Stimulated activated CD4-positive, alpha-beta T cell treated with anti-CD3 and anti-CD28 coated beads, Interleukin-4, amount 100 ng/mL, for 48 hours (primary cell): ENCODE data around the gene YIPF3.
A peak's percentile ranks its signal among the peaks of the same experiment; 100 is the strongest.
"Not testable (repeated sequence)": the region's sequence is repeated elsewhere in the genome, so short reads cannot be mapped to it uniquely, and the experiment has no call there.

Source experiments
- DNase-seq, 2 donors: peaks; one replicate each; pipeline ENCODE4 v3.0.0-alpha.2; 2020; ENCODE audit warnings: low read depth in 2 of 2

Gene YIPF3

DNA sequence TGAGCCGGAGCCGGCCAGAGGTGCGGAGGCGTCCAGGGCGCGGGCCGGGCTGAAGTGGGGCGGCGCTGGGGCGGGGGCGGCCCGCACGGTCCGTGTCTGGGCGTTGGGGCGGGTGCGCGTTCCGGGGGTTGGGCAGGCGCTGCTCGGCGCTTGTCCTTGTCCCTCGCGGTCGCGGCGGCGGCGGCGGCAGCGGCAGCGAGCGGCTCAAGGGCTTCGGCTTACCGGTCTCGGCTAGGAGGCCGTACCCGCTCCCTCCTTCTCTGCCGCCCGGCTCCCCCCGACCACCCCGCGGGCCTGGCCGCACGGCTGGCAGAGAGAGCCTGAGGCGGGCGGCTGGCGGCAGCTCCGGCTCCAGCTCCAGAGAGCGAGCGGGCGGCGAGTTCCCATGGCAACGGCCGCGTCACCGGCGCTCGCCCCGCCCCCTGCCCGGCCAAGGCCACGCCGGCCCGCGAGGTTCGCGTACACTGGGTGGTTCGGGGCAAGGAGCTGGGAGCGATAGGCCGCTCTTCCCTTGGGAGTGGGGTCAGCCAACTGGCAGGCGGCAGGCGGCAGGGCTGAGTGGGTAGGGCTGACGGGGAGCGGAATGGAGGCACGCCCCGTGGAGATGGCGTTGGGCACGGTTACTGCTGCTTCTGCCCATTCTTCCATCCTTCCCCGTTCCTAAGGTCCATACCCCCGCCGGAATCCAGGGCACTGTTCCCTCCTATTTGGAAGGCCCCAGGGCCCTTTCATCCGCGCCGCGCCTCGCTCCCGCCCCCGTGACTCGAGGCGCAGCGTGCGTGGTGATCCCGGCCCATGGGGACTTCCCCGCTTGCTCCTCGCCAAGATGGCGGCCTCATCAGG, 6.5 kb downstream of the YIPF3 start, which contains the start of gene LRRC73:
LRRC73 (minus strand) TSS at position 363 of the 843 bp plus-strand sequence. CDS start 561 bp downstream, outside the sequence.
- peak; percentile 66 to 77 for DNase-seq

DNA sequence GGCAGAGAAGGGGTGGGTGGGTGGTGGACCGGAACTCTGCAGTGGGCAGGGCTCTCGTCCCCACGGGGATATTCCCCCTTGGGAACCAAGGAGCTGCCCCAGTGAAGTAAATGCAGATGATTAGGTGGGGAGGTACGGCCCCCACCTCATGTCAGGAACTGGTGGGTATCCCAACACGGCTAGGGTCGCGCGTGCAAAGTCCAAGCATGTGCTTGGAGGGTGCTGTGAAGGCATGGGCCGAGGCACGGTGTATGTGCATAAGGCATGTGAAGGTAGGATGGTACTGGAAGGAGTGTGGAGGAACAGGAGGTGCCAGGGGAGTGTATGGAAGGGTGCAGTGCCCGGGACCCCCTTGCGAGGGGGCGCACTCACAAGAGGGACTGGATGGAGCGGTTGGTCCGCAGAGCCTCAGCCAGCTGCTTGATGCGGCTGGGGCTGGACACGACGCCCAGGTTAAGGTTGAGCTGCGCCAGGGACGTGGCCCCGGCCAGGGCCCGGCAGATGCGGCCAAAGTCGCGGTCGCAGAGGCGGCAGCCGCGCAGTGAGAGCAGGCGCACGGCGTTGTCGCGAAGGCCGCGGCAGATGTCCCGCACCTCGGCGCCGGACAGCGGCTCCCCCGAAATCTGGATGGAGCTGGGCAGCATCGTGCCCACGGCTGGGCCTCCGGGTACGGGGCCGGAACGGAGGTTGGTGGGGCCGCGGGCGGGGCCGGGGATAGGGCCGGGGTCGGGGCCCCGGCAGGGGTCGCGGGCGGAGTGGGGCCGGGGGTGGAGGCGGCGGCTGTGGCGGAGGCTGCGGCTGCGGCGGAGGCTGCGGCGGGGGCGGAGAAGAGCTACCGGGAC, 7.4 kb downstream of the YIPF3 start:
- DNase-seq = no peak

DNA sequence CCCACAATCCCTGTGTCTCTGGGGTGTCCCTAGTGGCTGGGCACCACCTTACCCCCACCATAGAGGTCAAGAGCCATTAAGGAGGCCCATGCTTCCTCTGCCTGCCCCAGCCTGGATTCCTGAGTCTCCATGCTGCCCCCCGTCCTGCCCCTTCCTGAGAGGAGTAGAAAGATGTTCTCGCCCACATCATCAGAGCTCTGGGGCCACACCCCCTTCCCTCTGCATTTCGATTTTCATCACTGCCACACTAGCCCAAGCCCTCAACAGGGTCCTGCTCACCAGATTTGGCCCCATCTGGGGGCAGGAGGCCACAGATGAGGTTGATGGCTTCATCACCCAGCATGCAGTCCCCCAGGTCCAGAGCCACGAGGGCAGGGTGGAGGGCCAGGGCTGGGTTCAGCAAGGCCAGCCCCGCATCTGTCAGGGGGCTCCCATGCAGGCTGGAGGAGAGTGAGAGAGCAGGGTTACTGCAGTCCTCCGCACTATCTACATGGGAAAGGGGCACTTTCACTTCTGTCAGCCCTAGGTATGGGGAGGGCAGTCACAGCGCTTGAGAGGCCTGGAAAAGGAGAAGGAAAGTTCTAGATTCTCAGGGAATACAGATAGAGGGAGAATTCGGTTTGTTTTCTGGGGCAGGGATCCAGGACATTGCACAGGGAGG, 8.1 kb downstream of the YIPF3 start:
- DNase-seq = no peak

DNA sequence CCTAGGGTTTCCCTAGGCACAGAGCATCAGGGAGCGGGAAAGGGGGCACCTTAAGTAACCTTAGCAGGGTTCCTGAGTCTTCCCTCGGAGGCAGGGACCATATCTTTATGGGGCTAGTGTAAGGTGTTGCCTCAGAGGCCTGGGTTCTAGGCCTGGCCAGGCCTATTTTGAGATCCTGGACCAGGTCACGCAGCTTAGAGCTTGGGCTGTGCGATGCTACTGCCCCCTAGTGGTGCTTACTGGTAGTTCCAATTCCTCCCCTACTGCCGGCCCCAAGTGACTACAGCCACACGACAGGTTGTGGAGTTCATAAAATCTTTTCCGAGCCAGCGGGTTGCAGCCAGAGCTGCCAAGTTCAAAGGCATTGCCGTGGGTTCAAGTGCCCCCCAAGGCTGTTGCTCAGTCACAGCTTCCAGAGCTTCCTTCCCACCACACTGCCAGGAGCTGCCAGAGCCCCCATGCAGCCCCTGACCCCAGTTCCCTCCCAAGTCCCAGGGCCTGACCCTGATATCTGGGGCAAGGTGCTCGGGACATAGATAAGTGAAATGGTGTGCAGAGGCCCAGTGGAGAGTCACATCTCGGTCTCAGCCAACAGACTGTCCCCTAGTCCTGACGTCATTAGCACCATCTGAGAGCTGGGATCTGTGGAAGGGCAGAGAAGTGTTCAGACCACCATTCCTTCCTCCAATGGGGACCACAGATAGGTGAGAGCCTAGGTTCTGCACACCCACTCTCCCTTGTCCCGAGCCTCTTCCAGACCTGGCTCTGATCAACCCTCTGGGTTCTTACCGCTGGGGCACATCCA, 9.9 kb downstream of the YIPF3 start:
- DNase-seq = peak; percentile 68 to 78

DNA sequence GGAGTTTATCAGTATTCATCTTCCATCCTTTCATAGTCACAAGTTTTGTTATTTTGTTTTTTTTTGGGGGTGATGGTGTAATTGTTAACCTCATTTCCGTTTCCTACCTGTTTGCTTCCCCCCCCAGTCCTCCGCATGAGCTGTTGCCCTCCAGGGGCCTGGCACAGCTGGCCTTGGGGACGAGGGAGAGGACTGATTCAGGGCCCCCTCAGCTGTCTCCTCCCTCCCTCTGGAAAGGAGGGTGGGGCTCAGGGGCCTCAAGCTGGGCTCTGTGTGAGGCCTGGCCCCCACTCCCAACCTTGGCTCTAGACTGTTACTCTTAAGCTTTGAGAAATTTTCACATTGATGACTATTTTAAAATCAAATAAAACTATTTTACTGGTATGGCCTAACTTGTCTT, 10.6 kb downstream of the YIPF3 start:
- DNase-seq = no peak

DNA sequence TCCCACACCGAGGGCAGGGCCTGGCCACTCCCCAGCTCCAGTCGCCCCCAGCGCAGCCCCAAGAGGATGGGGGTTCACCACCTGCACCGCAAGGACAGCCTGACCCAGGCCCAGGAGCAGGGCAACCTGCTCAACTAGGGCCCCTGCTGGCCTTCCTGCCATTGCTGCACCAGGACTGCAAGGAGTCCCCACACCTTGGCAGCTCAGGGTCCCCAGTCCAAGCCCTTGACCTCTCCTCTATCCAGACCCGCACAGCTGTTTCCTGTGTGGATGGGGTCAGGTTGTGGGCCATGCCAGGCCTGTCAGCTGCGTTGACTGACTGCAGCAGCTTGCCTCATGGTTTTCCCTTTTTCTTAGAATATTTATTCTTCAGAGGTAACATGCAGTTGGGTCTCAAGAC, 11.0 kb downstream of the YIPF3 start:
- DNase-seq = no peak

DNA sequence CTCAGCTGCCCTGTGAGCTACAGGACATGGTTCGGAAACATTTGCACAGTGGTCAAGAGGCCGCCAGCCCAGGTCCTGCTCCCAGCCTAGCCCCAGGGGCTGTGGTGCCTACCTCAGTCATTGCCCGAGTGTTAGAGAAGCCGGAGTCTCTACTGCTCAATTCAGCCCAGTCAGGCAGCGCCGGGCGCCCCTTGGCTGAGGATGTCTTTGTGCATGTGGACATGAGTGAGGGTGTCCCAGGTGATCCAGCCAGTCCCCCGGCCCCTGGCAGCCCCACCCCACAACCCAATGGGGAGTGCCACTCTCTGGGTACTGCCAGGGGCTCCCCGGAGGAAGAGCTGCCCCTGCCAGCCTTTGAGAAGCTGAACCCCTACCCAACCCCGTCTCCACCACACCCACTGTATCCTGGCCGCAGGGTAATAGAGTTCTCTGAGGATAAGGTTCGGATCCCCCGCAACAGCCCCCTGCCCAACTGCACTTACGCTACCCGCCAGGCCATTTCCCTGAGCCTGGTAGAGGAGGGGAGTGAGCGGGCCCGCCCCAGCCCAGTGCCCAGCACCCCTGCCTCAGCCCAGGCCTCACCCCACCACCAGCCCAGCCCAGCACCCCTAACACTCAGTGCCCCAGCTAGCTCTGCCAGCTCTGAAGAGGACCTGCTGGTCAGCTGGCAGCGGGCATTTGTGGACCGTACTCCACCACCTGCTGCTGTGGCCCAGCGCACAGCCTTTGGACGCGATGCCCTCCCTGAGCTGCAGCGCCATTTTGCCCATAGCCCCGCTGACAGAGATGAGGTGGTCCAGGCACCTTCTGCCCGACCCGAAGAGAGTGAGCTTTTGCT, 11.8 kb downstream of the YIPF3 start:
- DNase-seq = no peak

DNA sequence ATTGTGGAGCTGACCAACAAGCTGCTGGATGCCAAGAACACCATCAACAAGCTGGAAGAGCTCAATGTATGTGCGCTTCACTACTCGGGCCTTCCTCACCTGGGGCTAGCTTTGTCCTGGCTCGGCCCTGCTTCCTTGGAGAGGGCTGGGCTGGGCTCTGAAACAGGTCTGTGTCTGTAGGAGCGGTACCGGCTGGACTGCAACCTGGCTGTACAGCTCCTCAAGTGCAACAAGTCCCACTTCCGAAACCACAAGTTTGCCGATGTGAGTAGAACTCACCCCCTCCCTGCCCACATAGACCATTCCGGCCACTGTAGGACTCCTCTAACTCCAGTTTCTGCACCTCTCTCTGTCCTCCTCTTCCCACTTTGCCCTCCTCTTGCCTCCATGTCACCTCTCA, 13.3 kb downstream of the YIPF3 start:
- DNase-seq = no peak

DNA sequence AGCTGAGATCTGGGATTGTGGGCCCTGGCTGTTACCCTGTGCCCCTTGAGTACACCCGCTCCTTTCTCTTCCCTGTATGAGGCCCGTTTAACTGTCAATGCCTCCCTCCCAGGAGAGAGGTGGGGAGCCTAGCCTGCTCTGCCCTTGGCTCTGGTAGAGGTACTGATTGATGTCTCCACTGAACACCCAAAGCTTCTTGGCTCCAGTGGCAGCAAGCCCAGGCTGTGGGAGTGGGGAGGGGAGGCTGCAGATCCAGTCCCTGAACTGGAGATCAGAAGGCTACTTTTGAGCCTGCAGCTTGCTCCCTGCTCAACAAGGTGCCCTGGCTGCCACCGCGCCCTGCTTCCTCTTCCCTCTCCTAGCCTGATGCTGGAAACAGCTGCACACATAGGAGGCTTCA, 14.1 kb downstream of the YIPF3 start:
- DNase-seq = no peak

DNA sequence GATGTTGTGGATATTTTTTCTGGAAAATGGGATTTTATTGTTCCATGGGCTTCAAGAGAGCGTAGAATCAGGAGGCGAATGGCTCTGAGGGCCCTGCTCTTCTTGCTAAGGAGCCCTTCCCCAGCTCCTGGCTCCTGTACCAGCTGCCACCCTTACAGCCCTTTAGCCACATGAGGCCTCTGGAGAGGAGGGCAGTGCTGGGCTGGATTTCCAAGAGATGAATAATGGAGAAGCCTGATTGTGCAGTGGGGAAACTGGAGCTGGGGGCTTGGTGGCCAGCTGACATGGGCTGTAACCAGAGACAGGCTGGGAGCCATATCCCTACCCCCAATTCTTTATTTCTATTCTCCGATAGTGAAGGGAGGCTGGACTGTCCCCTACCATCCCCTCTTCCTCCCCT, 15.8 kb downstream of the YIPF3 start:
- no peak for DNase-seq

DNA sequence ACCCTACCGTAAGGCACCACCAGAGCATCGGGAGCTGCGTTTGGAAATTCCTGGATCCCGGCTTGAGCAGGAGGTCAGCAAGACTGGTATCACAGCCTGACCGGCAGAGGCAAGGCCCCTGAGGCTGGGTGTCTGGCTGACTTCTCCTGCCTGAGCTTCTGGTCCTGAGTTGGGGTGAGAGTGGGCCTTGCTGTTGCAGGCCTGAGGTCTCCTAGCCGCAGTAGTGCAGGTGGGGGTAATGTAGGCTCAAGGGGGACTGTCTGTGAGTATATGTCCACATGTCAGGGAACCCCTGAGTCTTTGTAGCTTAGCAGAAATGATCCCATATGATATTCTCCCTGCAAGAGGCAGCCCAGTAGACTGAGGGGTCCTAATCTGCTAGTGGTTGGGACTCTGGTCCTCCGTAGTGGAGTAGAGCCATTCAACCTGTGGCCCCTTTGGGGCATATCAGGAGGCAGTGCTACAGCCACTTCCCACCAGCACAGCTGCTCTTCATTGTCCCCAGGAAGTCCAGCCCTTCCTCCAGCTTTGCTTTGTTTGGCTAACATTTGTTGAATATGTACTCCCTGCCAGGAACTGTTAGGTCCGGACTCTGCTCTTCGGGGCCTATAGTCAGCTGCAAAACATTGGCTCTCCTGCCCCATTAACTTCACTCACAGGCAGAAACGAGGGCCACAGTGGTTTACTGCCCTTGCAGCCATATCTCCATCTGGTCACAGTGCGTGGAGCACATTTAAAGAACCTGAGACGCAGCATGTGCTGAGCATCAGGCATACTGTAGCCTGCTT, 17.5 kb downstream of the YIPF3 start:
- no peak for DNase-seq

DNA sequence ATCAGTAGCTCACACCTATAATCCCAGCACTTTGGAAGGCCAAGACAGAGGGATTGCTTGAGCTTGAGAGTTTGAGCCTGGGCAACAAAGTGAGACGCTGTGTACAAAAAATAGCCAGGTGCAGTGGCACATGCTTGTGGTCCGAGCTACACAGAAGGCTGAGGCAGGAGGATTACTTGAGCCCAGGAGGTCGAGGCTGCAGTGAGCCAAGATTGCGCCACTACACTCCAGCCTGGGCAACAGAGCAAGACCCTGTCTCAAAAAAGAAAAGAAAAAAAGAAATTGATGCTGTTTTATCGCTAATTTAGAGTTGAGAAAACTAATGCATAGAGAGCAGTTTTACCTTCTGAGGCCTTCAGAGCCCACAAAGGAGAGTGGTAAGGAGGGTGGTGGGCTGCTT, 18.4 kb downstream of the YIPF3 start:
- not testable (repeated sequence) for DNase-seq

DNA sequence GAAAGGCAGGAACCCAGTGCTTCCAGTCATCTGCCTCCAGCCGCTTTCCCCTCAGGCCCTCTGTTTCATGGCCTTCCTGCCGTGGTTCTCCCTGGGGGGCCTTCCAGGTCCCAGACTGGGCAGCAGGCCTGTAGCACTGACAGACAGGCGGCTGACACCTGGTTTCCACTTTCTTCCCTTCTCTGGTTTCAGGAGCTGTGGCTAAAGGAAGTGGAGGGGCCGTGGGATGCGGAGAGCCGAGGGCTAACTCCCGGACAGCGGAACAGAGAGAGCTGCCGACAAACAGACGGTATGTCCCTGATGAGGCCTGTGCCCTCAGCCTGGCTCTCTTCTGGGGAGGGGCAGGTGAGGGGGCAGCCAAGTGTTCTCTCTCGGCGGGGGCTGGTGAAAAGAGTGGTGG, 19.0 kb downstream of the YIPF3 start:
- no peak for DNase-seq

DNA sequence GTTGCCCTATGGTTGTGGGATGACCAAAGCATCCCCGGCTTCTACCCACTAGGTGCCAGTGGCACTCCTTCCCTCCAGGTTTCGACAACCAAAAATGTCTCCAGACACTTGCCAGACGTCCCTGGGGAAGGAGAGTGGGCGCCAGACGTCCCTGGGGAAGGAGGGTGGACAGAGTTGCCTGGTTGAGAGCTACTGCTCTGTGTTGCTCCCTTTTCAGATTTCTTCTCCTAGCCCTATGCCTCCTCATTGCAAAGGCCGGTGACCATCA, 19.7 kb downstream of the YIPF3 start:
- DNase-seq = no peak

DNA sequence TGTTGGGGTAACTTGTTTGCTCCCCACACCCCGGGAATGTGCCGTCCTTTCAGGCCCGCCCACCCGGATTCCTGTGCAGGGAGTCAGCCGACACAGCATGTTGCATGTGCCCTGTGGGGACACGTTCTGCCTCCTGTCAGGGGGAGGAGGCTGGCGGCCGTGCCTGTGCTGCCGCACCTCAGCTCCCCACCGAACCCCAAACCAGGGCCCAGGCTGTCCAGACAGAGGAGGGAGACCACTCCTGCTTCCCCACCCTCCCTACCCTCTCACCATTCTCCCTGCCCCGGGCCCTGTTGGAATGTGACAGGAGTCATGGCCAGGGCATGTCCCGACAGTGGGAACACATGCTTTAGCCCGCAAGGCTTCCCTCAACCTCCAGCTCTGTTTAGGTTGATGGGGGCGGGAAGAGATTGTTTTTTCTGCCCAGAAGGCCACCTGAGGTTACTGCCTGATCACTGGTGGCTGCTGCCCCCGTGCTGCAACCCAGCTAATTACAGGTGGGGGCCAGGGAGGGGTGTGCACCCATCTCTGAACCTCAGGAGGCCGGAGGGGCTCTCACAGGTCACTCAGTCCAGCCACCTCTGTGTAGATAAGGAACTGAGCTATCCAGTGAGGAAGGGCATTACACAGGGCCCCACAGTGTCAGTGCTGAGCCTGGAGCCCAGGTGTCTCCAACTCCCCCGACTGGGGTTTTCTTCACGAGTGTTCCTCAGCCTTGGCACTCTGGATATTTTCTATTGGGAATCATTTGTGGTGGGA, 20.2 kb downstream of the YIPF3 start:
- no peak for DNase-seq

DNA sequence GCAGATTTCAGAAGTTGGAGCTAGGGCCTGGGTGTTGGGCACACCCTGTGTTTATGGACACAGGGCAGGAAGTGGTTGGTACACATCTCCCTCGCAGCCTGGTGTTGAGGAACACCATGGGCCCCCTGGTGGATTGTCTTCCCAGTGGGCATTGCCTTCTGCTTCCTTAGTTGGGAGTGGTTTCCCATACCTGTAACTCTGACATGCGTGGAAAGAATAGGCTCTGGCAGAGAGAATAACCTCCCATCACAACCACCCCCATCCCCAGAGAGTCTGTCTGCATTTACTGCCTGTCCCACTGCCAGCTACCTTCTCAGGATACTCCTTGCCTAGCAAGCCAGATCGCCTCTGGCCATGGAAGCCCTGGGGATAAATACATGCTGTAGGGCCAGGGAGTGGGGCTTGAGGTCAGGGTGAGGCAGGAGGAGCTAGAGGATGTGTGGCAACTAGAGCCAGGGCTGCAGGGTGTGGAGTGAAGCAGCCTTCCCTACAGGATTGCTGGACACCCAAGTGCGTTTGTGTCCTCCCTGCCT, 21.3 kb downstream of the YIPF3 start:
- no peak for DNase-seq

DNA sequence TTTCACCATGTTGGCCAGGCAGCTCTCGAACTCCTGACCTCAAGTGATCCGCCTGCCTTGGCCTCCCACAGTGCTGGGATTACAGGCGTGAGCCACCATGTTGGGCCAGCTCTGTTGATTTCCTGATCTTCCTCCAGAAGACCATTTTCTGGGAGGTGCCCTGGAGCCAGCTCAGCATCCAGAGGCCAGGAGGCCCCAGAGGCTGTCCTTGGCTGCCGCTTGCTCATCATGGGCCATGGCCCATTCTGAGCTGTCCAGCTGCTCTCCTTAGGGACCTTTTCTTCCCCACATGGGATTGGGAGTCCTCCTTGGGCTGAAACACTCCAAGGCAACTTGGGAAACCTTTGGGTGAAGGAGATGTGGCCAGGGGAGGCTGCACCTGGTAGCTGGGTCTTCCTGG, 22.0 kb downstream of the YIPF3 start:
- DNase-seq = no peak

DNA sequence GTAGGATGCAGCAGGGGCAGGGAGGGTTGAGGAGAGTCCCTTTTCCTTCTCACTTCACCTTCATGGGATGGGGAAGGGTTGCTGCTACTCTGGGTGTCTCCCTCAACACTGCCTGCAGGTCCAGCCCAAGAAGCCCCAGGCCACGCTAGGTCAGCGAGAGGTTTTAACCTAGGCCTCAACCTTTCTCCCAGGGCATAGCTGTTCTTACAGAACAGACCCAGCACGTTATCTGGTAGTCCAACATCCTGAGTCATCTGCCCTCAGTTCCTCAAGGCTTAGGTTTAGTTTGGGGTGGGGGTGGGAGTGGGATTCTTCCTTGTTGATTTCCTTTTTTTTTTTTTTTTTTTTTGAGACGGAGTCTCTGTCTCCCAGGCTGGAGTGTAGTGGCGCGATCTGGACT, 22.4 kb downstream of the YIPF3 start:
- DNase-seq = no peak

DNA sequence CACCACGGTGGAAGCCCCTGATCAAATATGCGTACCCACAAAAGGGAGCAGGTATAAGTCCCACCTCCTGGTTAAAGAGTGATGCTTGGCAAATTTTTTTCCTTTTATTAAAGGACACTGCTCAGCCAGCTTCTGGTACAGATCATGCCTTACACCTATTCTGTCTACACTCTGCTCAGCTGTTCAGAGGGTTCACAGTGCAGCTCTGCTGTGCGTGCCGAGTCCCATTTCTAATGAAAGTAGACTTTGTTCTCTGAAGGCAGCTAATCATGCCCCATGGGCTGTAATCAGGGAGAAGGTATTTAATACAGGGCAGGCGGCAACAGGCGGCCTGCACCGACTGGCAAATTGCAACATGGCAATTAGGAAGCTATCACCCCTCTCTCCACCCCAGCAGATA, 22.9 kb downstream of the YIPF3 start:
- DNase-seq = no peak
